OCI-LY7 (cell line): ENCODE data around the gene GAPDHS. TPM values are rescaled to one million over a fixed set of nuclear protein-coding genes. Genes with fewer than 3 reads are reported as not detected.

ENCODE experiments used
- BruUV-seq: library from RNA; stranded (reverse); fragments of 400-500 nt; replicated peaks from 2 replicates; lab custom pipeline; 2021; lab: Mats Ljungman, UMichigan
- CTCF ChIA-PET: fragments of 300-600 bp; sonication (Branson Sonifier 250); formaldehyde crosslinking; loops from one replicate; lab custom pipeline; 2022; ENCODE audit warnings: antibody characterized with exemption; ENCODE audit not compliant: unreplicated experiment; lab: Charles Lee
- POLR2A ChIA-PET: fragments of 300-600 bp; sonication (Branson Sonifier 250); formaldehyde crosslinking; loops from one replicate; lab custom pipeline; 2022; ENCODE audit warnings: antibody characterized with exemption; lab: Charles Lee
- DNase-seq: peaks from one replicate; pipeline ENCODE4 v3.0.0-alpha.2; 2015; ENCODE audit warnings: low spot score
- H2AFZ ChIP-seq: fragments of 200-600 bp; sonication (generic), shearing (Covaris generic); 2 replicates; pipeline ENCODE4 v1.6.1; 2014; ENCODE audit warnings: mild to moderate bottlenecking, antibody characterized with exemption, low read length, moderate library complexity
- H3K27ac ChIP-seq: fragments of 200-600 bp; sonication (generic); 2 replicates; pipeline ENCODE4 v1.5.1; 2014; ENCODE audit warnings: mixed run types, low read depth, mild to moderate bottlenecking, moderate library complexity, low read length, inconsistent platforms; ENCODE audit not compliant: poor library complexity, severe bottlenecking
- H3K36me3 ChIP-seq: fragments of 200-600 bp; sonication (generic); 2 replicates; pipeline ENCODE4 v1.6.1; 2014; ENCODE audit warnings: mild to moderate bottlenecking, antibody characterized with exemption, low read length, moderate library complexity, mixed read lengths; ENCODE audit not compliant: insufficient read depth
- H3K4me1 ChIP-seq: fragments of 200-600 bp; sonication (generic); 2 replicates; pipeline ENCODE4 v1.5.1; 2014; ENCODE audit warnings: mild to moderate bottlenecking, low read length; ENCODE audit not compliant: insufficient read depth, poor library complexity, severe bottlenecking
- H3K4me2 ChIP-seq: fragments of 200-600 bp; sonication (generic); 2 replicates; pipeline ENCODE4 v1.6.1; 2014; ENCODE audit warnings: mild to moderate bottlenecking, low read length
- H3K4me3 ChIP-seq: fragments of 200-600 bp; sonication (generic); 2 replicates; pipeline ENCODE4 v1.5.1; 2014; ENCODE audit warnings: mild to moderate bottlenecking, low read depth, low read length; ENCODE audit not compliant: poor library complexity, severe bottlenecking
- H3K79me2 ChIP-seq: fragments of 200-600 bp; sonication (generic); 2 replicates; pipeline ENCODE4 v1.6.1; 2016; ENCODE audit warnings: low read depth, mild to moderate bottlenecking, low read length, moderate library complexity, mixed read lengths; ENCODE audit not compliant: insufficient read depth
- H3K9me2 ChIP-seq: fragments of 200-600 bp; sonication (generic); 2 replicates; pipeline ENCODE4 v1.6.1; 2016; ENCODE audit warnings: mild to moderate bottlenecking, low read length, mixed read lengths; ENCODE audit not compliant: insufficient read depth
- H3K9me3 ChIP-seq: fragments of 200-600 bp; sonication (generic); 2 replicates; pipeline ENCODE4 v1.6.1; 2014; ENCODE audit warnings: mild to moderate bottlenecking, mixed run types, low read length, mixed read lengths
- H4K20me1 ChIP-seq: fragments of 200-600 bp; sonication (generic); 2 replicates; pipeline ENCODE4 v1.6.1; 2014; ENCODE audit warnings: mild to moderate bottlenecking, antibody characterized with exemption, low read length, moderate library complexity, mixed read lengths; ENCODE audit not compliant: insufficient read depth
- EZH2phosphoT487 ChIP-seq: fragments of 200-600 bp; sonication (generic); IDR thresholded peaks from 2 replicates; pipeline ENCODE4 v1.6.1; 2018; ENCODE audit warnings: low read depth, borderline replicate concordance, mild to moderate bottlenecking, mixed run types, antibody characterized with exemption, low read length, moderate library complexity, mixed read lengths
- intact Hi-C: fragments of 100-400 bp; cut with micrococcal nuclease; formaldehyde crosslinking; loops from one replicate; pipeline ENCODE4 v1.10.0; 2022; ENCODE audit not compliant: unreplicated experiment
- total RNA-seq, 2 experiments: library from RNA; depleted of rRNA in 1 of 2; stranded (reverse); fragments of >200 nt in 1 of 2; shearing (Covaris generic) in 1 of 2; gene quantifications; 2 replicates each; pipeline ENCODE4 v1.2.3, GENCODE V29; 2014 to 2022
- TF ChIP-seq, protein P1 (sequence below): fragments of 200-600 bp; sonication (generic); conservative IDR thresholded peaks from 2 replicates; pipeline ENCODE4 v1.5.1; 2014; ENCODE audit warnings: mild to moderate bottlenecking, antibody characterized with exemption, low read length, moderate library complexity, mixed read lengths

Gene GAPDHS
- total RNA-seq, 2 experiments from 2014 or later = not detected

DNA sequence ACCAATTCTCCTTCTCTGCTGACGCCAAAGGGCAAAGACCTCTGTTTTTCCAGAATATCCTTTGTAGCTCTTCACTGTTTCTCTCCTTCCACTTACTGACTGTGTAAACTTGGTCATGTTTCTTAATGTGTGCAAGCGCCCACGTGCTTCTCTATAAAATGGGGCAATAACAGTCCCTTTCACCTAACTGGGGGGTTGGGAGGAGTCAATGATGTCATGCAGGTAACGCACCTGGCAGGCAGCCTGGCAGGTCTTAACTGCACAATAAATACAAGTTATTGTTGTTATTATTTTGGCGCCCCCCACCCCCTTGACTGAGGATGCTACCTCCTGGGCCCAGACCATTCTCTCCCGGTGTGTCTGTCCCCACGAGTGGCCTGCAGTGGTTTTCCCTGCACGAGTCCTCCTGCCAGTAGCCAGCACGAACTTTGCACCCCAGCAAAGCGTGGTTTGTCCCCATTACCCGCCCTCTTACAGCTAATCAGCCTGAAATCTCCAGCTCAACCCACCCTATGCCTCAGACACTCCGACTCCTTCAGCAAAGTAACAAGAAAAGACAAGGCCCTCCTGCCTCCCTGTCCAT, 10.4 kb upstream of the GAPDHS start:
- Histone ChIP-seq H3K4me3 (no peak overlapping the region), H2AFZ (no peak overlapping the region), H3K9me3 (no peaks in the 10 kb centered on the region), H3K27ac (no peak overlapping the region), H3K79me2 (no peaks in the 10 kb centered on the region), H3K4me1 (no peaks in the 10 kb centered on the region), H4K20me1 (no peaks in the 10 kb centered on the region), H3K36me3 (no peaks in the 10 kb centered on the region), H3K9me2 (no peaks in the 10 kb centered on the region), H3K4me2 (no peak overlapping the region)
- no peak for DNase-seq
- intact Hi-C loops = no loop called here
- ChIA-PET POLR2A (no interaction called here), CTCF (no interaction called here)
- TF ChIP-seq, protein P1, sequence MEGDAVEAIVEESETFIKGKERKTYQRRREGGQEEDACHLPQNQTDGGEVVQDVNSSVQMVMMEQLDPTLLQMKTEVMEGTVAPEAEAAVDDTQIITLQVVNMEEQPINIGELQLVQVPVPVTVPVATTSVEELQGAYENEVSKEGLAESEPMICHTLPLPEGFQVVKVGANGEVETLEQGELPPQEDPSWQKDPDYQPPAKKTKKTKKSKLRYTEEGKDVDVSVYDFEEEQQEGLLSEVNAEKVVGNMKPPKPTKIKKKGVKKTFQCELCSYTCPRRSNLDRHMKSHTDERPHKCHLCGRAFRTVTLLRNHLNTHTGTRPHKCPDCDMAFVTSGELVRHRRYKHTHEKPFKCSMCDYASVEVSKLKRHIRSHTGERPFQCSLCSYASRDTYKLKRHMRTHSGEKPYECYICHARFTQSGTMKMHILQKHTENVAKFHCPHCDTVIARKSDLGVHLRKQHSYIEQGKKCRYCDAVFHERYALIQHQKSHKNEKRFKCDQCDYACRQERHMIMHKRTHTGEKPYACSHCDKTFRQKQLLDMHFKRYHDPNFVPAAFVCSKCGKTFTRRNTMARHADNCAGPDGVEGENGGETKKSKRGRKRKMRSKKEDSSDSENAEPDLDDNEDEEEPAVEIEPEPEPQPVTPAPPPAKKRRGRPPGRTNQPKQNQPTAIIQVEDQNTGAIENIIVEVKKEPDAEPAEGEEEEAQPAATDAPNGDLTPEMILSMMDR = no peak
- no peak for TF ChIP-seq EZH2phosphoT487
- no TSS peak for BruUV-seq

DNA sequence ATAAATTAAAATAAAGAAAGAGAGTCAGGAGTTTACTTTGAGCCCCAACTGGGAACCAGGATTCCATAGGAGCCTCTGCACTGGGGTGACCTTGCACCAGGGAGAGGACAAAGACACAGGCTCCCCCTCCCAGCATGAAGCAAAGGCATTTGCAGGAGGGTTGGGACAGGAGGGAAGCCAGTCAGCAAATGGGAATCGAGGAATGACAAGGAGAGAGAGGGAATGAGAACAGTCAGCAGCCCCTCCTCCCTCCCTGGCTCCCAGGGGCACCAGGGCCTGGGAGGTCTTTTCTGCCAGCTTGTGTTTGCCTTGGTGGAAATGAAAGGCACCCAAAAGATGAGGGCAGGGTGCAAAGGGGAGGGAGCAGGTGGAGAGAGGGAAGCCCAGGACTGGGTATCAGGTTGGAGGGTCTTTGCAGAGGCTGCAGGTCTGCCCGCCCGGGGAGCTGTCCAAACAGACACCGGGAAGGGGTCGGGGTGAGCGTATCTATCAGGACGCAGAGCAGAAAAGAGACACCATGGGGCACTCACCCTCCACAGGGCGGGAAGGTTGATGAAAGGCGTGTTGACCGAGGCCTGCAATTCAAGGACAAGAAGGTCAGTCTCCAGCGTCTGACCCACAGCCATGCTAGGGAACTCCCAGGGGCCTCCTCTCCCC, 8.9 kb upstream of the GAPDHS start:
- Histone ChIP-seq H3K4me1 (no peaks in the 10 kb centered on the region), H3K79me2 (no peaks in the 10 kb centered on the region), H3K36me3 (no peaks in the 10 kb centered on the region), H3K9me3 (no peaks in the 10 kb centered on the region), H2AFZ (no peak overlapping the region), H4K20me1 (no peaks in the 10 kb centered on the region), H3K4me2 (no peak overlapping the region), H3K9me2 (no peaks in the 10 kb centered on the region), H3K27ac (no peak overlapping the region), H3K4me3 (no peak overlapping the region)
- CTCF ChIA-PET = no interaction called here
- DNase-seq = no peak
- intact Hi-C loops = no loop called here
- TF ChIP-seq, protein P1 = no peak
- no peak for TF ChIP-seq EZH2phosphoT487
- no TSS peak for BruUV-seq
- POLR2A ChIA-PET = no interaction called here

DNA sequence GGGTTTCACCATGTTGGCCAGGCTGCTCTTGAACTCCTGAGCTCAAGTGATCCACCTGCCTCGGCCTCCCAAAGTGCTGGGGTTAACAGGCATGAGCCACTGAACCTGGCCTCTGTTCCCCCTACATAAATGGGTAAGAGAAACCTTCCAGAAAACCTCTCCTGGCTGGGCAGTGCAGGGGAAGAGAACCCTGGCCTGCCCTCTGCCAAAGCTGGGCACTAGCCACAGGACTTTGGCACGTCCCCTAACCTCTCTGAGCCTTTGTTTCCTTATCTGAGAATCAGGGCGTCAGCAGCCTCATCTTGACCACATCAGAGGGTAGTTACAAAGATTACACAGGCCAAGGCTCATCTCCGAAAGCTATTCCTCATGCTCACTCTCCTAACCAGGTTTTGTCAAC, 7.4 kb upstream of the GAPDHS start:
- intact Hi-C loops = no loop called here
- Histone ChIP-seq H3K27ac (no peak overlapping the region), H3K4me3 (no peak overlapping the region), H3K4me1 (no peaks in the 10 kb centered on the region), H3K4me2 (no peak overlapping the region), H2AFZ (no peak overlapping the region), H3K9me3 (no peaks in the 10 kb centered on the region), H3K9me2 (no peaks in the 10 kb centered on the region), H4K20me1 (no peaks in the 10 kb centered on the region), H3K79me2 (no peaks in the 10 kb centered on the region), H3K36me3 (no peaks in the 10 kb centered on the region)
- no peak for DNase-seq
- TF ChIP-seq, protein P1 = no peak
- no peak for TF ChIP-seq EZH2phosphoT487
- ChIA-PET POLR2A (no interaction called here), CTCF (no interaction called here)
- BruUV-seq = no TSS peak
